ENCODE data around the gene RINT1. TPM values are rescaled to one million over a fixed set of nuclear protein-coding genes. Genes with fewer than 3 reads are reported as not detected.
A peak's percentile ranks its signal among the peaks of the same experiment; 100 is the strongest.

The RINT1 gene
- total and polyA plus RNA-seq, 2 of the 13 experiments (the other 11 are each of a cell fraction or from before 2014, with no cell fraction given) = 14.7 to 19.3 TPM

- peak; percentile 40; the same call in 1 of the 2 replicates for TF ChIP-seq ZNF281 (CRISPR knock-in tag; IDR thresholded peaks at IDR 0.05; ENCODE audit: borderline replicate concordance)
- 0 out of 4 replicates have a peak, but pooled peaks of 1 of the 2 experiments have one; percentile 32 for TF ChIP-seq EP300 (IDR thresholded peaks at IDR 0.05; ENCODE audit: low read depth in 2 of 2, low read length in 2 of 2)
- peak; percentile 51 for TF ChIP-seq EP300 (CRISPR knock-in tag; IDR thresholded peaks at IDR 0.05; ENCODE audit: borderline replicate concordance)
- TF ChIP-seq, protein P1, sequence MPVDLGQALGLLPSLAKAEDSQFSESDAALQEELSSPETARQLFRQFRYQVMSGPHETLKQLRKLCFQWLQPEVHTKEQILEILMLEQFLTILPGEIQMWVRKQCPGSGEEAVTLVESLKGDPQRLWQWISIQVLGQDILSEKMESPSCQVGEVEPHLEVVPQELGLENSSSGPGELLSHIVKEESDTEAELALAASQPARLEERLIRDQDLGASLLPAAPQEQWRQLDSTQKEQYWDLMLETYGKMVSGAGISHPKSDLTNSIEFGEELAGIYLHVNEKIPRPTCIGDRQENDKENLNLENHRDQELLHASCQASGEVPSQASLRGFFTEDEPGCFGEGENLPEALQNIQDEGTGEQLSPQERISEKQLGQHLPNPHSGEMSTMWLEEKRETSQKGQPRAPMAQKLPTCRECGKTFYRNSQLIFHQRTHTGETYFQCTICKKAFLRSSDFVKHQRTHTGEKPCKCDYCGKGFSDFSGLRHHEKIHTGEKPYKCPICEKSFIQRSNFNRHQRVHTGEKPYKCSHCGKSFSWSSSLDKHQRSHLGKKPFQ (CRISPR knock-in tag; IDR thresholded peaks at IDR 0.05; ENCODE audit: insufficient replicate concordance) = peak; percentile 74
- no peak for TF ChIP-seq ZNF354B (CRISPR knock-in tag; IDR thresholded peaks at IDR 0.05)
- peak; percentile 94; the same call in 1 of the 2 replicates for TF ChIP-seq EEA1 (CRISPR knock-in tag; IDR thresholded peaks at IDR 0.05; ENCODE audit: borderline replicate concordance)
- TF ChIP-seq, protein P2, sequence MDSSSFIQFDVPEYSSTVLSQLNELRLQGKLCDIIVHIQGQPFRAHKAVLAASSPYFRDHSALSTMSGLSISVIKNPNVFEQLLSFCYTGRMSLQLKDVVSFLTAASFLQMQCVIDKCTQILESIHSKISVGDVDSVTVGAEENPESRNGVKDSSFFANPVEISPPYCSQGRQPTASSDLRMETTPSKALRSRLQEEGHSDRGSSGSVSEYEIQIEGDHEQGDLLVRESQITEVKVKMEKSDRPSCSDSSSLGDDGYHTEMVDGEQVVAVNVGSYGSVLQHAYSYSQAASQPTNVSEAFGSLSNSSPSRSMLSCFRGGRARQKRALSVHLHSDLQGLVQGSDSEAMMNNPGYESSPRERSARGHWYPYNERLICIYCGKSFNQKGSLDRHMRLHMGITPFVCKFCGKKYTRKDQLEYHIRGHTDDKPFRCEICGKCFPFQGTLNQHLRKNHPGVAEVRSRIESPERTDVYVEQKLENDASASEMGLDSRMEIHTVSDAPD (CRISPR knock-in tag; IDR thresholded peaks at IDR 0.05) = no peak
- peak; percentile 50; the same call in 1 of the 2 replicates for TF ChIP-seq ZNF749 (CRISPR knock-in tag; IDR thresholded peaks at IDR 0.05; ENCODE audit: borderline replicate concordance)
- peak; percentile 80 for TF ChIP-seq HDAC2 (CRISPR knock-in tag; IDR thresholded peaks at IDR 0.05)
- TF ChIP-seq, protein P3, sequence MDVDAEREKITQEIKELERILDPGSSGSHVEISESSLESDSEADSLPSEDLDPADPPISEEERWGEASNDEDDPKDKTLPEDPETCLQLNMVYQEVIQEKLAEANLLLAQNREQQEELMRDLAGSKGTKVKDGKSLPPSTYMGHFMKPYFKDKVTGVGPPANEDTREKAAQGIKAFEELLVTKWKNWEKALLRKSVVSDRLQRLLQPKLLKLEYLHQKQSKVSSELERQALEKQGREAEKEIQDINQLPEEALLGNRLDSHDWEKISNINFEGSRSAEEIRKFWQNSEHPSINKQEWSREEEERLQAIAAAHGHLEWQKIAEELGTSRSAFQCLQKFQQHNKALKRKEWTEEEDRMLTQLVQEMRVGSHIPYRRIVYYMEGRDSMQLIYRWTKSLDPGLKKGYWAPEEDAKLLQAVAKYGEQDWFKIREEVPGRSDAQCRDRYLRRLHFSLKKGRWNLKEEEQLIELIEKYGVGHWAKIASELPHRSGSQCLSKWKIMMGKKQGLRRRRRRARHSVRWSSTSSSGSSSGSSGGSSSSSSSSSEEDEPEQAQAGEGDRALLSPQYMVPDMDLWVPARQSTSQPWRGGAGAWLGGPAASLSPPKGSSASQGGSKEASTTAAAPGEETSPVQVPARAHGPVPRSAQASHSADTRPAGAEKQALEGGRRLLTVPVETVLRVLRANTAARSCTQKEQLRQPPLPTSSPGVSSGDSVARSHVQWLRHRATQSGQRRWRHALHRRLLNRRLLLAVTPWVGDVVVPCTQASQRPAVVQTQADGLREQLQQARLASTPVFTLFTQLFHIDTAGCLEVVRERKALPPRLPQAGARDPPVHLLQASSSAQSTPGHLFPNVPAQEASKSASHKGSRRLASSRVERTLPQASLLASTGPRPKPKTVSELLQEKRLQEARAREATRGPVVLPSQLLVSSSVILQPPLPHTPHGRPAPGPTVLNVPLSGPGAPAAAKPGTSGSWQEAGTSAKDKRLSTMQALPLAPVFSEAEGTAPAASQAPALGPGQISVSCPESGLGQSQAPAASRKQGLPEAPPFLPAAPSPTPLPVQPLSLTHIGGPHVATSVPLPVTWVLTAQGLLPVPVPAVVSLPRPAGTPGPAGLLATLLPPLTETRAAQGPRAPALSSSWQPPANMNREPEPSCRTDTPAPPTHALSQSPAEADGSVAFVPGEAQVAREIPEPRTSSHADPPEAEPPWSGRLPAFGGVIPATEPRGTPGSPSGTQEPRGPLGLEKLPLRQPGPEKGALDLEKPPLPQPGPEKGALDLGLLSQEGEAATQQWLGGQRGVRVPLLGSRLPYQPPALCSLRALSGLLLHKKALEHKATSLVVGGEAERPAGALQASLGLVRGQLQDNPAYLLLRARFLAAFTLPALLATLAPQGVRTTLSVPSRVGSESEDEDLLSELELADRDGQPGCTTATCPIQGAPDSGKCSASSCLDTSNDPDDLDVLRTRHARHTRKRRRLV (CRISPR knock-in tag; IDR thresholded peaks at IDR 0.05) = peak; percentile 90; the same call in 1 of the 2 replicates
- TF ChIP-seq ZNF343 (CRISPR knock-in tag; IDR thresholded peaks at IDR 0.05) = 0 out of 2 replicates have a peak, but pooled peaks have one; percentile 44
- TF ChIP-seq ZNF225 (CRISPR knock-in tag; IDR thresholded peaks at IDR 0.05) = 0 out of 2 replicates have a peak, but pooled peaks have one; percentile 26
- peak; percentile 76 for TF ChIP-seq SRY (CRISPR knock-in tag; IDR thresholded peaks at IDR 0.05)
- no peak; the same call in 1 of the 2 replicates for TF ChIP-seq ZNF510 (CRISPR knock-in tag; IDR thresholded peaks at IDR 0.05; ENCODE audit: low read depth)
- peak; percentile 62; the same call in 1 of the 2 replicates for TF ChIP-seq SP4 (CRISPR knock-in tag; IDR thresholded peaks at IDR 0.05)
- 0 out of 2 replicates have a peak, but pooled peaks have one; percentile 36 for TF ChIP-seq ZNF234 (CRISPR knock-in tag; conservative IDR thresholded peaks at IDR 0.05)
Observed at GRCh38 chr7:105531792-105532671, at the start of gene RINT1 (continued).
